NCI-H345 (cell line): Measurements from ENCODE around the gene VPS26B.
A peak's percentile ranks its signal among the peaks of the same experiment; 100 is the strongest.
"Not testable (repeated sequence)": the region's sequence is repeated elsewhere in the genome, so short reads cannot be mapped to it uniquely, and the experiment has no call there.

ENCODE experiments used
- DNase-seq: peaks from one replicate; lab custom pipeline; 2025; lab: John Stamatoyannopoulos, UW

VPS26B gene

DNA sequence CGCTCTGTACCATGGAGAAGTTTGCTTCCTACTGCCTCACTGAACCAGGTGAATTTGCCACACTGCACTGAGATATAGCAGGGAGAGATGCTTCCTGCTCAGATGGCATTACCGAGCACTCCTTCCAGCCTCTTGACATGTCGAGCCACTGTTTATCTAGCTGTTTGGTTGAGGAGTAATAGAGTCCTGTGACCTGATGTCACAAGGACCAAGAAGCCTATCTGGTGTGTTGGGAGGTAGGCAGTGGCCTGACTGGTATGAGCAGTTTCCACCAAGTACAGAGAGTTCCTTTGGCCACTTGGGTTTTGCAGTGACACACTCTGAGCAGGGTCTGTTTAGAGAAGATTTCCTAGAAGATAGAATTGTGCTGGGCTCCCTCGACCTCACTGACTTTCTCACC, 34.1 kb downstream of the VPS26B start:
- DNase-seq = no peak

GRCh38 chr11:134260503-134260902, 36.0 kb downstream of the VPS26B start:
- DNase-seq = no peak

- no peak for DNase-seq
Measured at GRCh38 chr11:134260983-134261382, 36.5 kb downstream of the VPS26B start.

- peak; percentile 15 for DNase-seq
Measured at GRCh38 chr11:134261626-134262488, 37.4 kb downstream of the VPS26B start.

DNA sequence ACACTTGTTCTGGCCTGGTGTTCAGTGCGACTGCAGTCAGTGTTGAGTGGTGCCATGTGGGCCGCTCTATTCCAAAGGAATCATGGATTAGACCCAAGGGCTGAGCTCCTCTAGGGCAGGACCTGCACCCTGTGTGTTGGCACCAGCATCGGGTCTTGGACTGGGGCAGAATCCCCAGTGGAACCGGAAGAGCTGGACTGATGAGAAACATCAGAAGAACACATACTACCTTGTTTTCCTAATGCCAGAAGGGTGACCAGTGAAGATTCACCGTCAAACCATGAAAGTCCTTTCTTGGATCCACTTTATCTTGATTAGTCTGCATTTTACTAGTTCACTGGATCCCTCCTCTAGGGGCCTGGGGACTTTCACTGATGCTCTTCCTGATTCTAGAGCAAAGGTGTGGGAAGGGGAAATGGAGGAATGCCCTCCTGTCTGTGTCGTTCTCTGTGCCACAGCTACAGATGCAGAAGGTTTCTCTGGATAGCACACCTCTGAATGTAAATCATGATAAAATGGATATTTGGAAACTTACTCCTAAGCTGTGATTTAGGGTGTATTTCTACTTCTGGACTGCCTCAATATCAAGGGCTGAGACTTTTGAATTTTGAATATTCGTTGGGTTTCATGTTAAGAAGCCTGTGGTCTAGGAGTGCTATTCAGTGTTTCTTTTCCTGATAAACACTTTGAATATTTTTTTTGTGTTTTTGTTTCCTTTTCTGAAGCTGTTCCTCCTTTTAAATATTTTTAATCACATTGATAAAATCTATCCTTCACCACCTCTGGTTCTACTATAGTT, 40.7 kb downstream of the VPS26B start:
- no peak for DNase-seq

DNA sequence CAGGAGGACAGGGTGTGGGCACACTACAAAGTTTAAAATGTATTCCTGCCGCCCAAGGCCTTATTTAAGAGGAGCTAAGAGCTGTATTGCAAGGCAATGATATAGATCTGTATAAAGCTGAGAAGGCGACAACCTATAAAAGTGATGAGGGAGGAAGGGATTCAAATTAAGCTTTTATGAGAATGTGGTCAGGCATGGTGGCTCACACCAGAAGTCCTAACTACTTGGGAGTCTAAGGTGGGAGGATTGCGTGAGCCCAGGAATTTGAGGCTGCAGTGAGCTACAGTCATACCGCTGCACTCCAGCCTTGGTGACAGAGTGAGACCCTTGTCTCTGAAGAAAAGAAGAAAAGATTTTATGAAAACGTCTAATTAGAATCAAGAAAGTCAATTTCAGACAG, 42.0 kb downstream of the VPS26B start:
- no peak for DNase-seq

- no peak for DNase-seq
Measured at GRCh38 chr11:134266841-134267251, 42.4 kb downstream of the VPS26B start.

DNA sequence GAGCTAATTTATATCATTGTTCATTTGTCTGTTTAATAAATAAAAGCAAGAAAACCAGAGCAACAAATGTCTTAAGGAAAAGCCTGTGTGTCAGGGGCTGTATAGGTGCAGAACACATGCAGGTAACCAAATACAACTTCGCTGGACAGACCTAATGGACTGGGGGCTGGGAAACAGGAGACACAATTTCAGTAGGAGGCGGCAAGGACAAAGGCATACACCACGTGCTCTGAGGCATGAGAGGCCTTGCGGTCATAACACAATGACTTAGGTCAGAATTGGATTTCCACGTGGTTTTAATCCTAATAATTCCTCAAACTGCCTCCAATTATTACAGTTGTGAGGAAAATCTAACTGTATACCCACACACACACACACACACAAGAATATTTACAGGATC, 43.0 kb downstream of the VPS26B start:
- no peak for DNase-seq

DNA sequence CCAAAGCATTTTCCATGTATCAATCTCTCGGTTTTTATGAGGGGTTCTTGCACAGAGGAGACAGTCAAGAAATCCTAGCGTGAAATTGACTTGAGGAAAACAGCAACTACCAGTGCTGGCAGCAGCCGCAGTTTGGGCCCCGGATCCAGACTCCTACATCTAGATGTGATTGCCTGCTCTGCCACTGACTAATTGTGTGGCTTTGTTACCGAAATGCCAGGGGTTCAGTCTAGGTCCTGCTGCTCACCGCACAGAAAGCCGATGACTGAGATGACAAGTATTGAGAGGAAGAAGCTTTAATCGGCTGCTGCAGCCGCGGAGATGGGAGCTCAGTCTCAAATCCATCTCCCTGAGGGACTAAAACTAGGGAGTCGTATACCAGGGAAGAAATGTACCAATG, 43.5 kb downstream of the VPS26B start:
- no peak for DNase-seq

DNA sequence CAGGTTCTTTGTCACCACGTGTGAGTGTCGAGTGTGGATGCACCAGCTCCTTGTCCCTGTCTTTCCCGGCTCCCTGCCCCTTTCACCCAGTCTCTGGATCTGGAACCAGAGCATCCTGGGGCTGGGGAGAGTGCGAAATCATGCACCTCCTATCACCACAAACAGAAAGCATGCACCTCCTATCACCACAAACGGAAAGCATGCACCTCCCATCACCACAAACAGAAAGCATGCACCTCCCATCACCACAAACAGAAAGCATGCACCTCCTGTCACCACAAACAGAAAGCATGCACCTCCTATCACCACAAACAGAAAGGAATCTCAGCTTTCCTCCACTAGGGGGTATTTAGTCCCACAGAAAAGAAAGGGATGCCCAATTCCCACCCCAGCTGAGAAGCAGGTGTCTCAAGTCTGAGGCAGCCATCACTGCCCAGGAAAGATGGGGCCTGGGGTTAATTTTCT, 45.8 kb downstream of the VPS26B start:
- peak; percentile 35 for DNase-seq

DNA sequence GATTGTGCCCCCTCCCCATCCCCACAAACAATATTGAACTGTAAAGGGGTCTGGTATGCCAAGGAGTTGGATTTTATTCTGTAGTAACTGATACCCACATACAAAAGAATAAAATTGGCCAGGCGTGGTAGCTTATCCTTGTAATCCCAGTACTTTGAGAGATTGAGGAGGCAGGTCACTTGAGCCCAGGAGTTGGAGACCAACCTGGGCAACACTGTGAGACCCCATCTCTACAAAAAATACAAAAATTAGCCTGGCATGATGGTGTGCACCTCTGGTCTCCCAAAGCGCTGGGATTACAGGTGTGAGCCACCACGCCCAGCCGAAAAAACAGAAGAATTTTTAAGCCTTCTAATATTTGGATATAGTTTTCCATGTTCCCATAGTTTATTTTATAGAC, 47.5 kb downstream of the VPS26B start:
- no peak for DNase-seq

- peak; percentile 64 for DNase-seq
Measured at GRCh38 chr11:134272381-134273316, 48.2 kb downstream of the VPS26B start.

- no peak for DNase-seq
Measured at GRCh38 chr11:134273317-134273712, 48.8 kb downstream of the VPS26B start.

DNA sequence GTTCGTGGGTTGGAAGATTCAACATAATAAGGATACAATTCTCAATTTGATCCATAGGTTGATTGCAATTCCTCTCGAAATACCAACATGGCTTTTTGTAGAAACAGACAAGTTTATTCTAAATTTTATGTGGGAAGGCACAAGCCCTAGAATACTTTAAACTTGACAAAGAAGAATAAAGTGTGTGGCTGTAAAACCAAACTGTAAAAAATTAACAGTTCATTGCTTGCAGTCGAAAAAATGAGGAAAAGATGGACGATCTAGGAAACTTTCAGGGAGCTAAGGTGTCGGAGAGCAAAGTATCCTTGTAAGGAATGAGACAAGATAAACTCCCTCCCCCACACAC, 50.7 kb downstream of the VPS26B start:
- DNase-seq = no peak

DNA sequence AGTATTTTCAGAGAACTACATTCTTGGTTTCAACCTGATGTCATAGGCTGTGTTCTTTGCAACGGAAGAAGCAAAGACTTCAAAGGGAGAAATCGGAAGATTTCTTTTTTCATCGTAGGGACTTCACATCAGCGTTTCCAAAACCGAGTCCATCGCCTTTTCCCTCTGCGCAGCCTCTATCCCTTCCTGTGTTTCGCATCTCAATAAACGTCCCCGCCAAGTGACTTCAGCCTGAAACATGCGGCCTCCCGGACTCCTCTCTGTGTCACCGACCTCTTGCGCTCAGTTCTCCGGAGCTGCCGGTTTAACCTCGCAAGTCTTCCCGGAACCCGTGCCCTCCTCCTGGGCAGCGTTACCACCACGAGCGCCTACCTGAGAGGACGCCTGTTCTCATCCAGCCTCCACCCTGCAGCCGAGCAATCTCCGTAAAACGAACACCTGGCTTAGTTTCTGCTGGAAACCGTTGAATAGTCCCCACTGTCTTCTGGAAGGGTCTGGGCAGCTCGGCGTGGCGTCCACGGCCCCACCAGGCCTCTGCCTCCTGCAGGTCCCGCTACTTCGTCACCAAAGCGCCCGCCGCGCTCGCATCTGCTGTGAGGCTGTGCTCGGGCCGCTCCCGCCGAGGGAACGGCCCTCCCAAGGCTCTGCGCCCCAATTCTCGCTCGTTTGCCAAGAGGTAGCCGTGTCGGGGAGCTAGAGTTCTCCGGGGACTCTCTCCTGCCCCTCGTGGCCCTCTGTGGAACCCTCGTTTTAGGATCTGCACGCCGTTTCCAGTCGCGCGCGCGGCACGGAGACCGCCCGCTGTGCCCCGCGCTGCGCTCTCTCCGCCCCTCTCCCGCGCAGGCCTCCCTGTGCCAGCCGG, 51.3 kb downstream of the VPS26B start, which contains the start of gene GLB1L3:
Gene GLB1L3, plus strand, starts transcription at position 846 of the 862 bp plus-strand sequence. CDS start 362 bp downstream, outside the sequence.
- peak; percentile 66 for DNase-seq

DNA sequence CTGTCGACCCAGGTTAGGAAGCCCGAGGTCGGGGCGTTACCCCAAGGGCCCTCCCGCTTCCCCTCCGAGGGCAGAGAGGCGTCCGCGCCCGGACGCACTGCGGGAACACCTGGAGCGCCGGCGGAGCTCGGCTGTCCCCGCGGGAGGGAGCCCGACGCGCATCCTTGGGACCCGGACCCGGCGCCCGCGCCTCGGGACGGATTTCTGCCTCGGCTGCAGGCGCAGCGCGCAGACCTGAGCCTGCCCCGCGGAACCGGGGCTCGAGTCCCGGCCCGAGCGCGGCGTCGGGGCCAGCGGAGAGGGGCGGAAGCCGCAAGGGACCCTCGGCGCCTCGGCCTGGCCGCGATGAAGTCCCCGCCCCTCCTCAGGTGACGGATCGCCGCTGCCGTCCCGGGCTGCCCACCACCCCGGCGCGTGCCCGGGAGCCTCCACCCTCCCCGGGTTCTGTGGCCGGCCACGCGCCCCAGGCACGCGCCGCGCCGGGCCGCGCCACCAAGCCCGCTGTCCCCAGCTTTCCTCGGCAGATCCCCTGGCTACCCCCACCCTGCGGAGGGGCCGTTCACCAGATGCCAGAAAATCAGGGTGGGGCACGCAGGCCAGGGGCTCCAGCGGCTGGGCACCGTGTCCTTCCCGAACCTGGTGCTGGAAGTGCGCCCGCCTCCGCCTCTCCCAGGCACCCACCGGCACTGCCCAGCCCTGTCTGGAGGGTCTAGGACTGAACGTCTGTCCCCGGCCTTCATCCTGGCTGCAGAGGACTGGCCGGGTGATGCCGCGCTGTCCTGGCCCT, 52.1 kb downstream of the VPS26B start:
- no peak for DNase-seq

GRCh38 chr11:134277183-134278001, 52.9 kb downstream of the VPS26B start:
- no peak for DNase-seq

DNA sequence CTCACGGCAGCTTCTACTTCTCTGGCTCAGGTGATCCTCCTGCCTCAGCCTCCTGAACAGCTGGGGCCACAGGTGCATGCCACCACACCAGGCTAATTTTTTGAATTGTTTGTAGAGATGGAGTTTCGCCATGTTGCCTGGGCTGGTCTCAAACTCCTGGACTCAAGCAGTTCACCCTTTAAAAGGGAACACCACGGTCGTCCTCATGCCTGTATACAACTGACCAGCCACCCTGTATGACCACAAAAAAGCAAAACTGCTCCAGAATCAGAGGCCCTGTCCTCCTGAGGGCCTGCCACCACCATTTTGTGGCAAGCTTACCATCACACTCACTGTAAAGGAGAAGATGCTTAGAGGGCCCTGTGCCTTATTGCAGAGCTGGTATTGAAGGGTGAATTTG, 53.9 kb downstream of the VPS26B start:
- no peak for DNase-seq

DNA sequence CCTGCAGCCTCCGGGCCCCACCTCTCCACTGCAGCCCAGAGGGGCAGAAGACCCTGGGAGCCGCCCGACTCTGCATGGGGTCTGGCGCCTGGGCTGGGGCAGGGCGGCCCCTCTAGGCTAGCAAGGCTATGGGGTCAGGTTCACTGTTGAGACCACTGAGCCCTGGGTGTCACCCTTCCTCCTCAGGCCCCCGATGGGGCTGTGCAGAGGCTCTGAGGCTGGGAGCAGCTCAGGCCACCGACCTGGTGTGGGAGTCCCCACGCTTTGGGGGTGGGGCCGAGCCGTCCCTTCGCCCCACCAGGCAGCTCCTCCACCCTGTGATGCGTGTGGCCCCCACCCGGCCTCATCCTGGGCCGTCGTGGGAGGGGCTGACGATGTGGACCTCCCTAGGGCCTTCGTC, 57.2 kb downstream of the VPS26B start:
- DNase-seq = not testable (repeated sequence)
